ENCODE results near the gene NEDD4. TPM values are rescaled to one million over a fixed set of nuclear protein-coding genes. Genes with fewer than 3 reads are reported as not detected.

The NEDD4 gene
- total and polyA plus RNA-seq, 11 donors = 1.8 to 14.8 (median 8.9) TPM

DNA sequence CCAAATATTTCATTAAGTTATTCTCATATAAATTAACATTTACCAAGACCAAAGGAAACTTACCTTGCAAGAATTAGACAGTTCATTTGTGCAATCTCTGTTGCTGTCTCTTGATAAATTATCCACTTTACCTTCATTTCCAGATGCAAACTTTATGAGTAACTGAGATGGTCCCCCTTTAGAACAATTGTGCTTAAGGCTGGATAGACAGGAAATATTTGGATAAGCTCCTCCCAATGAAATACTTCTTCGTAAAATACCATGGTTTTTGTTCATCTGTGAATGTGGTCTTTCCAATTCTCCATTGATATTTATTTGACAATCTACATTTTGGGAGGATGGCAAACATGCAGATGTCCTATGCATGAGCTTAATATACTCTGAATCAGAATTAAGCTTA, 78.2 kb downstream of the NEDD4 start:
- H3K27ac ChIP-seq = no peak overlapping the region
- no peaks in the 10 kb centered on the region for H3K36me3 ChIP-seq
- no peak for TF ChIP-seq POLR2A (IDR thresholded peaks at IDR 0.05)
- TF ChIP-seq, protein P1, sequence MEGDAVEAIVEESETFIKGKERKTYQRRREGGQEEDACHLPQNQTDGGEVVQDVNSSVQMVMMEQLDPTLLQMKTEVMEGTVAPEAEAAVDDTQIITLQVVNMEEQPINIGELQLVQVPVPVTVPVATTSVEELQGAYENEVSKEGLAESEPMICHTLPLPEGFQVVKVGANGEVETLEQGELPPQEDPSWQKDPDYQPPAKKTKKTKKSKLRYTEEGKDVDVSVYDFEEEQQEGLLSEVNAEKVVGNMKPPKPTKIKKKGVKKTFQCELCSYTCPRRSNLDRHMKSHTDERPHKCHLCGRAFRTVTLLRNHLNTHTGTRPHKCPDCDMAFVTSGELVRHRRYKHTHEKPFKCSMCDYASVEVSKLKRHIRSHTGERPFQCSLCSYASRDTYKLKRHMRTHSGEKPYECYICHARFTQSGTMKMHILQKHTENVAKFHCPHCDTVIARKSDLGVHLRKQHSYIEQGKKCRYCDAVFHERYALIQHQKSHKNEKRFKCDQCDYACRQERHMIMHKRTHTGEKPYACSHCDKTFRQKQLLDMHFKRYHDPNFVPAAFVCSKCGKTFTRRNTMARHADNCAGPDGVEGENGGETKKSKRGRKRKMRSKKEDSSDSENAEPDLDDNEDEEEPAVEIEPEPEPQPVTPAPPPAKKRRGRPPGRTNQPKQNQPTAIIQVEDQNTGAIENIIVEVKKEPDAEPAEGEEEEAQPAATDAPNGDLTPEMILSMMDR (IDR thresholded peaks at IDR 0.05) = no peak
- no peaks in the 10 kb centered on the region for H3K9me3 ChIP-seq
- H3K4me1 ChIP-seq = peaks cover 0 to 21% (median 0%) of the 10 kb centered on the region in 12 donors
- DNase-seq = no peak
- 61 to 74% (median 65%) methylated on average over 1 of the region's 1 CpG for WGBS, 4 donors
- H3K4me3 ChIP-seq = peak overlapping the region in 3 of 12 donors; percentile 17 to 33 (median 24)
- H3K27me3 ChIP-seq = no peaks in the 10 kb centered on the region
- no peak for ATAC-seq
- intact Hi-C loops (cut with DNase I) = no loop called here

DNA sequence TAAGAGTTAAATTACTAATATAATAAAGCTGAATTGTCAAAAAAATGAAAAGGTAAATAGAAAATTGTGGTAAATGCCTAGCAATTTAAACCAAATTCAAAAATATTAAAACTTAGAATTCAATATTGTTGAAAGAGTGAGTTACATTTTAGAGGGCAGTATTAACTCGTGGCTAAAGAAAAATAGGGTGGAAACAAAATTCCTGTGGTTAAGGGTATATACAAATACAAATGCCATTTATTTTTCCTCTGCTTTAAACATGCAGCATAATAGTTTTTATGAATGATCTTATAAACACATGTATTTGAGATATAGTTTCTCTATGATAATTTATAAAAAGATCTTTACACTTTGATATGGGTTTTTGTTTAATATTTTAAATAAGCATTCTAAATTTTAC, 79.0 kb downstream of the NEDD4 start:
- WGBS, 4 donors = 84 to 93% (median 87%) methylated on average over 1 of the region's 1 CpG
- Histone ChIP-seq H3K36me3 (no peaks in the 10 kb centered on the region), H3K4me3 (no peak overlapping the region), H3K4me1 (peaks cover 0 to 21% (median 0%) of the 10 kb centered on the region in 12 donors), H3K27me3 (no peaks in the 10 kb centered on the region), H3K9me3 (no peaks in the 10 kb centered on the region), H3K27ac (no peak overlapping the region)
- ATAC-seq (no peak), DNase-seq (no peak)
- TF ChIP-seq, protein P1 (IDR thresholded peaks at IDR 0.05) = no peak
- TF ChIP-seq POLR2A (IDR thresholded peaks at IDR 0.05) = no peak
- intact Hi-C loops (cut with DNase I) = no loop called here

DNA sequence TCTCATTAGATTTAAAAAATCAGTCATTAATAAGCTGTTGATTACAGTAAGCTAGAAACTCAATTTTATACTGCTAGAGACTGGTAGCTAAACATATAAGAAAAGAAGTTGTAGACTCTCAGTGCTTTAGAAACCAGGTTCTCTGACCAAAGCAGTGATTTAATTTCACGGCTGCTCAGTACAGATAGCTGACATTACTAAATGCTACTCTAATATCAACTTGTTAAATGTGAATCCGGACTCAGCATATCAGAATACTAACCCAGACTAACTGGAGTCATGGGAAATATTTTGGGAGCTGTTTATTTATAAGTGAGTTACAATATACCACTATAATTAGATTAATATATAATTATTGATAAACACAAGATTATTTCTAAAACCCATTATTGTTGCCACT, 80.4 kb downstream of the NEDD4 start:
- intact Hi-C loops (cut with DNase I) = no loop called here
- DNase-seq (no peak), ATAC-seq (no peak)
- no peaks in the 10 kb centered on the region for H3K36me3 ChIP-seq
- H3K9me3 ChIP-seq = no peaks in the 10 kb centered on the region
- no peak for TF ChIP-seq POLR2A (IDR thresholded peaks at IDR 0.05)
- TF ChIP-seq, protein P1 (IDR thresholded peaks at IDR 0.05) = no peak
- H3K4me1 ChIP-seq = peaks cover 0 to 20% (median 0%) of the 10 kb centered on the region in 12 donors
- H3K27ac ChIP-seq = no peak overlapping the region
- 73 to 83% (median 79%) methylated on average over 2 of the region's 2 CpGs for WGBS, 4 donors
- no peak overlapping the region for H3K4me3 ChIP-seq
- H3K27me3 ChIP-seq = no peaks in the 10 kb centered on the region

DNA sequence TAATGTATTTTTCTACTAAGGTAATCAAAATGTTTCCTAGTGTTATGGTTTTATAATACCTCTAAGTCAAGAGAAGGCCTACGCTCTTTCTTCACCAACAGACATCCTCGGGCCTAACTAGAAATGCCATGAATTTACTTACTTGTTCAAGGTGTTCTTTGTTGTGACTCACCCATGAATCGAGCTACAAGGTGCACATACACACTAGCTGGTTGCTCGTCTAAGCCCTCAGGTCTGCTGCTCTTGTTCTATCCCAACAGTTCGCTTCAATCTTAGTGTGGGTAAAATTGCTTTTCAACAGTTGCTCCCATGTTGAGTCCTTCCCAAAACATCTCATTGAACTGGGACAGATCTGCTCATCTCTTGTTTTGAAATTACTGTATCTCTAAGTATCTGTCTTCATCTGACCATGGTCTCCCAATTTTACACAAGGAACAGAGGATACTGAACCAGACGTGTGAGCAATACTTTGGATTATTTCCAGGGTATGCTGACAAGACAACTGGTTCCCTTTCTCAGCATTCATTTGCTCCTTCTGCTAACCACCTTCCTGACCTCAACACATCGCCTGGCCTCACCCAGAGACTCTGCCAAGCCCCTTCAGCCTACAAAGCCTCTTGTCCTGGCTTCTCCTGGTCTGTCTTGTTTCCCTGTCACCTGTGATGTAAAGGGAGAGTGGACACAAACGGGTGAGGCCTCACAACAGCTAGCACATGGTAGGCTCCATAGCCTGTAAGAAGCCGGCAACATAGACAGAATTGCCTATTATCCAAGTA, 84.2 kb downstream of the NEDD4 start:
- peaks cover 0 to 4% (median 0%) of the 10 kb centered on the region in 12 donors for H3K4me1 ChIP-seq
- no peaks in the 10 kb centered on the region for H3K27me3 ChIP-seq
- DNase-seq = no peak
- H3K4me3 ChIP-seq = no peak overlapping the region
- no peak for TF ChIP-seq POLR2A (IDR thresholded peaks at IDR 0.05)
- TF ChIP-seq, protein P1 (IDR thresholded peaks at IDR 0.05) = no peak
- WGBS, 4 donors = 88 to 91% (median 89%) methylated on average over 9 of the region's 9 CpGs
- no peaks in the 10 kb centered on the region for H3K9me3 ChIP-seq
- H3K27ac ChIP-seq = no peak overlapping the region
- no peaks in the 10 kb centered on the region for H3K36me3 ChIP-seq
- intact Hi-C loops (cut with DNase I) = no loop called here
- no peak for ATAC-seq
